GM12878 (cell line): ENCODE results near the gene EPO. TPM values are rescaled to one million over a fixed set of nuclear protein-coding genes. Genes with fewer than 3 reads are reported as not detected.

Experiments
- BHLHE40 ChIP-seq, 2 experiments: fragments of 450-650 bp in 1 of 2; IDR thresholded peaks; 2 replicates each; pipeline ENCODE4 v1.6.1; 2011 to 2017; ENCODE audit warnings: low read depth in 2 of 2, borderline replicate concordance in 1 of 2, improper control_type of control experiment in 1 of 2, low read length in 1 of 2, mild to moderate bottlenecking in 1 of 2
- CBX5 ChIP-seq: sonication (generic); IDR thresholded peaks from 2 replicates; pipeline ENCODE4 v1.6.1; 2016; ENCODE audit warnings: low read depth, moderate library complexity, mild to moderate bottlenecking, inconsistent platforms
- EGR1 ChIP-seq, 2 experiments: IDR thresholded peaks; 1 replicate in 1 of 2; 2 replicates in 1 of 2; pipeline ENCODE4 v1.6.1; 2011 to 2012; ENCODE audit warnings: low read depth in 2 of 2, low read length in 2 of 2, borderline replicate concordance in 1 of 2, mild to moderate bottlenecking in 1 of 2, moderate library complexity in 1 of 2
- ETV6 ChIP-seq, 2 experiments: fragments of 450-650 bp in 1 of 2; IDR thresholded peaks in 1 of 2; conservative IDR thresholded peaks in 1 of 2; 2 replicates each; pipeline ENCODE4 v1.6.1; 2014; ENCODE audit warnings: antibody characterized with exemption in 1 of 2, borderline replicate concordance in 1 of 2, low read depth in 1 of 2, mild to moderate bottlenecking in 1 of 2, moderate library complexity in 1 of 2
- EZH2 ChIP-seq: IDR thresholded peaks from 2 replicates; pipeline ENCODE4 v1.6.1; 2012; ENCODE audit warnings: low read depth, mild to moderate bottlenecking, control low read depth, inconsistent platforms, low read length, borderline replicate concordance; ENCODE audit not compliant: control insufficient read depth
- IKZF2 ChIP-seq, 2 experiments: fragments of 450-650 bp; IDR thresholded peaks; 2 replicates each; pipeline ENCODE4 v1.6.1; 2017; ENCODE audit warnings: mild to moderate bottlenecking in 2 of 2, moderate library complexity in 2 of 2
- MAX ChIP-seq: IDR thresholded peaks from 2 replicates; pipeline ENCODE4 v1.6.1; 2012; ENCODE audit warnings: low read depth, low read length, improper control_type of control experiment
- NFYA ChIP-seq: IDR thresholded peaks from 2 replicates; pipeline ENCODE4 v1.6.1; 2011; ENCODE audit warnings: low read depth, mild to moderate bottlenecking, low read length, improper control_type of control experiment, borderline replicate concordance
- PBX3 ChIP-seq: IDR thresholded peaks from 2 replicates; pipeline ENCODE4 v1.6.1; 2011; ENCODE audit warnings: mild to moderate bottlenecking, low read depth, low read length, moderate library complexity; ENCODE audit not compliant: insufficient replicate concordance
- POLR2A ChIP-seq: IDR thresholded peaks from 2 replicates; pipeline ENCODE4 v1.6.1; 2011; ENCODE audit warnings: low read depth, mild to moderate bottlenecking, low read length
- RFX5 ChIP-seq: IDR thresholded peaks from 2 replicates; pipeline ENCODE4 v1.6.1; 2011; ENCODE audit warnings: low read depth, low read length, improper control_type of control experiment
- SP1 ChIP-seq: IDR thresholded peaks from one replicate; pipeline ENCODE4 v1.6.1; 2011; ENCODE audit warnings: low read depth, low read length
- SRF ChIP-seq, 2 experiments: IDR thresholded peaks; 2 replicates each; pipeline ENCODE4 v1.6.1; 2011; ENCODE audit warnings: low read depth in 2 of 2, low read length in 2 of 2, mild to moderate bottlenecking in 1 of 2, moderate library complexity in 1 of 2
- TBL1XR1 ChIP-seq: IDR thresholded peaks from 2 replicates; pipeline ENCODE4 v1.6.1; 2012; ENCODE audit warnings: low read depth, low read length, improper control_type of control experiment
- YY1 ChIP-seq: IDR thresholded peaks from 2 replicates; pipeline ENCODE4 v1.6.1; 2011; ENCODE audit warnings: low read depth, mild to moderate bottlenecking, low read length
- ZNF384 ChIP-seq: IDR thresholded peaks from 2 replicates; pipeline ENCODE4 v1.6.1; 2012; ENCODE audit warnings: low read depth, mild to moderate bottlenecking, low read length, improper control_type of control experiment, borderline replicate concordance
- polyA plus RNA-seq, 11 experiments: library from polyadenylated mRNA; depleted of rRNA in 4 of 11; unstranded in 6 of 11; stranded (reverse) in 5 of 11; fragments of >200 nt; fragmentation: Nextera tagmentation in 4 of 11; fragmentation: Illumina TruSeq in 1 of 11; extraction: Ambion mirVana in 4 of 11; extraction: Trizol in 1 of 11; gene quantifications; 1 replicate in 1 of 11; 2 replicates in 10 of 11; pipeline versions ENCODE4 v1.2.1 to v1.2.3, GENCODE V29; 2011 to 2016; ENCODE audit warnings: inconsistent platforms in 2 of 11, missing spikeins in 2 of 11, low read depth in 1 of 11
- total RNA-seq, 4 experiments: library from RNA; depleted of rRNA in 3 of 4; stranded (reverse); fragments of >200 nt in 3 of 4; fragmentation: Illumina TruSeq in 1 of 4; extraction: Trizol in 1 of 4; gene quantifications; 2 replicates each; pipeline versions ENCODE4 v1.2.1 to v1.2.3, GENCODE V29; 2013 to 2021
- TF ChIP-seq, protein P1 (sequence below): fragments of 450-650 bp; IDR thresholded peaks from 2 replicates; pipeline ENCODE4 v1.6.1; 2017; ENCODE audit warnings: mild to moderate bottlenecking, moderate library complexity
- TF ChIP-seq, protein P2 (sequence below): fragments of 450-650 bp; IDR thresholded peaks from 2 replicates; pipeline ENCODE4 v1.6.1; 2014; ENCODE audit warnings: mild to moderate bottlenecking
- TF ChIP-seq, protein P3 (sequence below): IDR thresholded peaks from 2 replicates; pipeline ENCODE4 v1.6.1; 2011; ENCODE audit warnings: borderline replicate concordance, low read depth, mild to moderate bottlenecking, moderate library complexity, mixed read lengths, low read length; ENCODE audit not compliant: insufficient read depth; ENCODE audit errors: extremely low read length
- TF ChIP-seq, protein P4 (sequence below): fragments of 450-650 bp; IDR thresholded peaks from 2 replicates; pipeline ENCODE4 v1.6.1; 2017; ENCODE audit warnings: borderline replicate concordance

The EPO gene
- total and polyA plus RNA-seq, 10 of the 15 experiments (the other 5 are each of a cell fraction or from before 2014, with no cell fraction given): 0.06 to 0.19 TPM; not detected in 8

GRCh38 chr7:100694098-100694745 lies 26.0 kb upstream of the EPO start, which contains the start of gene GIGYF1 (continued):
- TF ChIP-seq, protein P1, sequence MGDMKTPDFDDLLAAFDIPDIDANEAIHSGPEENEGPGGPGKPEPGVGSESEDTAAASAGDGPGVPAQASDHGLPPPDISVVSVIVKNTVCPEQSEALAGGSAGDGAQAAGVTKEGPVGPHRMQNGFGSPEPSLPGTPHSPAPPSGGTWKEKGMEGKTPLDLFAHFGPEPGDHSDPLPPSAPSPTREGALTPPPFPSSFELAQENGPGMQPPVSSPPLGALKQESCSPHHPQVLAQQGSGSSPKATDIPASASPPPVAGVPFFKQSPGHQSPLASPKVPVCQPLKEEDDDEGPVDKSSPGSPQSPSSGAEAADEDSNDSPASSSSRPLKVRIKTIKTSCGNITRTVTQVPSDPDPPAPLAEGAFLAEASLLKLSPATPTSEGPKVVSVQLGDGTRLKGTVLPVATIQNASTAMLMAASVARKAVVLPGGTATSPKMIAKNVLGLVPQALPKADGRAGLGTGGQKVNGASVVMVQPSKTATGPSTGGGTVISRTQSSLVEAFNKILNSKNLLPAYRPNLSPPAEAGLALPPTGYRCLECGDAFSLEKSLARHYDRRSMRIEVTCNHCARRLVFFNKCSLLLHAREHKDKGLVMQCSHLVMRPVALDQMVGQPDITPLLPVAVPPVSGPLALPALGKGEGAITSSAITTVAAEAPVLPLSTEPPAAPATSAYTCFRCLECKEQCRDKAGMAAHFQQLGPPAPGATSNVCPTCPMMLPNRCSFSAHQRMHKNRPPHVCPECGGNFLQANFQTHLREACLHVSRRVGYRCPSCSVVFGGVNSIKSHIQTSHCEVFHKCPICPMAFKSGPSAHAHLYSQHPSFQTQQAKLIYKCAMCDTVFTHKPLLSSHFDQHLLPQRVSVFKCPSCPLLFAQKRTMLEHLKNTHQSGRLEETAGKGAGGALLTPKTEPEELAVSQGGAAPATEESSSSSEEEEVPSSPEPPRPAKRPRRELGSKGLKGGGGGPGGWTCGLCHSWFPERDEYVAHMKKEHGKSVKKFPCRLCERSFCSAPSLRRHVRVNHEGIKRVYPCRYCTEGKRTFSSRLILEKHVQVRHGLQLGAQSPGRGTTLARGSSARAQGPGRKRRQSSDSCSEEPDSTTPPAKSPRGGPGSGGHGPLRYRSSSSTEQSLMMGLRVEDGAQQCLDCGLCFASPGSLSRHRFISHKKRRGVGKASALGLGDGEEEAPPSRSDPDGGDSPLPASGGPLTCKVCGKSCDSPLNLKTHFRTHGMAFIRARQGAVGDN: peak; percentile 37; the same call in 1 of the 2 replicates
- TF ChIP-seq TBL1XR1 (peak; percentile 60; the same call in 1 of the 2 replicates), EZH2 (no peak), MAX (peak; percentile 74), EGR1 (IDR thresholded peaks at IDR 0.05; ENCODE audit: borderline replicate concordance in 1 of 2, low read depth in 2 of 2, low read length in 2 of 2) (peak in 1 of 2 experiments; percentile 66; a peak in 1 of 3 replicates), PBX3 (no peak), RFX5 (no peak), BHLHE40 (IDR thresholded peaks at IDR 0.05; ENCODE audit: borderline replicate concordance in 1 of 2, low read depth in 2 of 2, low read length in 1 of 2) (peak; percentile 84 to 97; a peak in 3 of 4 replicates), YY1 (peak; percentile 92), ETV6 (conservative IDR thresholded peaks at IDR 0.05 in 1 of 2, IDR thresholded peaks at IDR 0.05 in 1 of 2; ENCODE audit: borderline replicate concordance in 1 of 2, low read depth in 1 of 2) (no peak), NFYA (no peak), POLR2A (peak; percentile 49; the same call in 1 of the 2 replicates), SP1 (no peak), ZNF384 (no peak), CBX5 (no peak), IKZF2 (IDR thresholded peaks at IDR 0.05) (no peak), SRF (IDR thresholded peaks at IDR 0.05; ENCODE audit: low read depth in 2 of 2, low read length in 2 of 2) (no peak)
- TF ChIP-seq, protein P2, sequence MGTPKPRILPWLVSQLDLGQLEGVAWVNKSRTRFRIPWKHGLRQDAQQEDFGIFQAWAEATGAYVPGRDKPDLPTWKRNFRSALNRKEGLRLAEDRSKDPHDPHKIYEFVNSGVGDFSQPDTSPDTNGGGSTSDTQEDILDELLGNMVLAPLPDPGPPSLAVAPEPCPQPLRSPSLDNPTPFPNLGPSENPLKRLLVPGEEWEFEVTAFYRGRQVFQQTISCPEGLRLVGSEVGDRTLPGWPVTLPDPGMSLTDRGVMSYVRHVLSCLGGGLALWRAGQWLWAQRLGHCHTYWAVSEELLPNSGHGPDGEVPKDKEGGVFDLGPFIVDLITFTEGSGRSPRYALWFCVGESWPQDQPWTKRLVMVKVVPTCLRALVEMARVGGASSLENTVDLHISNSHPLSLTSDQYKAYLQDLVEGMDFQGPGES: no peak
- TF ChIP-seq, protein P3, sequence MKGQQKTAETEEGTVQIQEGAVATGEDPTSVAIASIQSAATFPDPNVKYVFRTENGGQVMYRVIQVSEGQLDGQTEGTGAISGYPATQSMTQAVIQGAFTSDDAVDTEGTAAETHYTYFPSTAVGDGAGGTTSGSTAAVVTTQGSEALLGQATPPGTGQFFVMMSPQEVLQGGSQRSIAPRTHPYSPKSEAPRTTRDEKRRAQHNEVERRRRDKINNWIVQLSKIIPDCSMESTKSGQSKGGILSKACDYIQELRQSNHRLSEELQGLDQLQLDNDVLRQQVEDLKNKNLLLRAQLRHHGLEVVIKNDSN: peak; percentile 87
- TF ChIP-seq, protein P4, sequence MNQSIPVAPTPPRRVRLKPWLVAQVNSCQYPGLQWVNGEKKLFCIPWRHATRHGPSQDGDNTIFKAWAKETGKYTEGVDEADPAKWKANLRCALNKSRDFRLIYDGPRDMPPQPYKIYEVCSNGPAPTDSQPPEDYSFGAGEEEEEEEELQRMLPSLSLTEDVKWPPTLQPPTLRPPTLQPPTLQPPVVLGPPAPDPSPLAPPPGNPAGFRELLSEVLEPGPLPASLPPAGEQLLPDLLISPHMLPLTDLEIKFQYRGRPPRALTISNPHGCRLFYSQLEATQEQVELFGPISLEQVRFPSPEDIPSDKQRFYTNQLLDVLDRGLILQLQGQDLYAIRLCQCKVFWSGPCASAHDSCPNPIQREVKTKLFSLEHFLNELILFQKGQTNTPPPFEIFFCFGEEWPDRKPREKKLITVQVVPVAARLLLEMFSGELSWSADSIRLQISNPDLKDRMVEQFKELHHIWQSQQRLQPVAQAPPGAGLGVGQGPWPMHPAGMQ: no peak
